RCC 7860 (cell line): ENCODE data around the gene OOSP3.
"Not testable (repeated sequence)": the region's sequence is repeated elsewhere in the genome, so short reads cannot be mapped to it uniquely, and the experiment has no call there.

Source experiments
- DNase-seq: peaks from one replicate; pipeline ENCODE4 v3.0.0-alpha.2; 2015; ENCODE audit warnings: low spot score
- FAIRE-seq: peaks from 2 replicates; lab custom pipeline; 2012; peaks lifted over from hg19 to GRCh38; lab: Jason Lieb, UNC

The OOSP3 gene

GRCh38 chr11:59875856-59876519 is 2.6 kb upstream of the OOSP3 start:
- FAIRE-seq, result no peak
- DNase-seq, result no peak

GRCh38 chr11:59877325-59877724 is 1.3 kb upstream of the OOSP3 start:
- DNase-seq (no peak), FAIRE-seq (no peak)

- no peak for FAIRE-seq
- DNase-seq, result no peak
These were observed 798 bp upstream of the OOSP3 start for GRCh38 chr11:59877784-59878183.

GRCh38 chr11:59879567-59879966 is 985 bp downstream of the OOSP3 start:
- FAIRE-seq, result no peak
- DNase-seq, result no peak

GRCh38 chr11:59883597-59883996 is 5.0 kb downstream of the OOSP3 start:
- no peak for FAIRE-seq
- no peak for DNase-seq

GRCh38 chr11:59887156-59887555 is 8.6 kb downstream of the OOSP3 start:
- FAIRE-seq, DNase-seq: not testable (repeated sequence)

- no peak for DNase-seq
- no peak for FAIRE-seq
These were observed 13.2 kb downstream of the OOSP3 start for GRCh38 chr11:59891781-59892181.

GRCh38 chr11:59894616-59895015 is 16.0 kb downstream of the OOSP3 start:
- DNase-seq (no peak), FAIRE-seq (no peak)

GRCh38 chr11:59898046-59898445 is 19.5 kb downstream of the OOSP3 start:
- FAIRE-seq, result no peak
- DNase-seq, result no peak

GRCh38 chr11:59898650-59899049 is 20.1 kb downstream of the OOSP3 start:
- no peak for DNase-seq
- no peak for FAIRE-seq

- FAIRE-seq (no peak), DNase-seq (no peak)
These were observed 20.9 kb downstream of the OOSP3 start for GRCh38 chr11:59899532-59899931.

- no peak for DNase-seq
- no peak for FAIRE-seq
These were observed 22.0 kb downstream of the OOSP3 start for GRCh38 chr11:59900366-59901126.

- no peak for FAIRE-seq
- peak; percentile 8 for DNase-seq
These were observed 22.7 kb downstream of the OOSP3 start for GRCh38 chr11:59901306-59901705.

GRCh38 chr11:59903569-59903968 is 25.0 kb downstream of the OOSP3 start:
- not testable (repeated sequence) for FAIRE-seq, DNase-seq

- DNase-seq (no peak), FAIRE-seq (no peak)
These were observed 39.9 kb downstream of the OOSP3 start for GRCh38 chr11:59918480-59918879.

- FAIRE-seq, result peak; percentile 46
These were observed 40.5 kb downstream of the OOSP3 start for GRCh38 chr11:59918987-59919589.

GRCh38 chr11:59923813-59924212 is 45.2 kb downstream of the OOSP3 start:
- FAIRE-seq, result no peak
- no peak for DNase-seq

More at GRCh38 chr11:59918987-59919589, 40.5 kb downstream of the OOSP3 start:
- DNase-seq, result peak; percentile 24

GRCh38 chr11:59931688-59932087 is 53.1 kb downstream of the OOSP3 start:
- FAIRE-seq (no peak), DNase-seq (no peak)

- DNase-seq (no peak), FAIRE-seq (no peak)
These were observed 59.5 kb downstream of the OOSP3 start, which contains the start of gene OOSP1 for GRCh38 chr11:59938132-59938531. OOSP1 (plus strand) TSS chr11:59938432; CDS start chr11:59938455, 23 bp downstream.

GRCh38 chr11:59938718-59939117 is 60.1 kb downstream of the OOSP3 start:
- DNase-seq (no peak), FAIRE-seq (no peak)

GRCh38 chr11:59939482-59939881 is 60.9 kb downstream of the OOSP3 start:
- FAIRE-seq (no peak), DNase-seq (no peak)

GRCh38 chr11:59941091-59941490 is 62.5 kb downstream of the OOSP3 start:
- DNase-seq, result no peak

More at GRCh38 chr11:59941091-59941490, 62.5 kb downstream of the OOSP3 start:
- FAIRE-seq, result no peak
